ENCODE data around the gene COPA. TPM values are rescaled to one million over a fixed set of nuclear protein-coding genes. Genes with fewer than 3 reads are reported as not detected.

COPA gene
- total and polyA plus RNA-seq, 2 donors from 2014 or later: 50.1 to 160 TPM

- Histone ChIP-seq H3K27me3 (ENCODE audit: control insufficient read depth, insufficient read depth, low read length) (no peaks in the 10 kb centered on the region), H3K4me1 (ENCODE audit: control insufficient read depth in 2 of 3, insufficient read depth in 2 of 3, low read depth in 1 of 3, low read length in 3 of 3) (no peaks in the 10 kb centered on the region), H3K9ac (ENCODE audit: low read length in 3 of 3) (no peak overlapping the region), H3K36me3 (ENCODE audit: control insufficient read depth in 2 of 3, insufficient read depth in 3 of 3, low read length in 3 of 3) (peaks cover 31 to 71% (median 67%) of the 10 kb centered on the region in 3 donors), H3K27ac (ENCODE audit: low read depth in 2 of 2, low read length in 2 of 2) (no peak overlapping the region), H3K4me3 (ENCODE audit: low read length in 3 of 3) (no peak overlapping the region), H3K9me3 (ENCODE audit: control insufficient read depth in 2 of 3, insufficient read depth in 1 of 3, low read length in 3 of 3) (no peaks in the 10 kb centered on the region)
- no peak for FAIRE-seq
- intact Hi-C loops (cut with DNase I): no loop called here
- TF ChIP-seq, protein P1, sequence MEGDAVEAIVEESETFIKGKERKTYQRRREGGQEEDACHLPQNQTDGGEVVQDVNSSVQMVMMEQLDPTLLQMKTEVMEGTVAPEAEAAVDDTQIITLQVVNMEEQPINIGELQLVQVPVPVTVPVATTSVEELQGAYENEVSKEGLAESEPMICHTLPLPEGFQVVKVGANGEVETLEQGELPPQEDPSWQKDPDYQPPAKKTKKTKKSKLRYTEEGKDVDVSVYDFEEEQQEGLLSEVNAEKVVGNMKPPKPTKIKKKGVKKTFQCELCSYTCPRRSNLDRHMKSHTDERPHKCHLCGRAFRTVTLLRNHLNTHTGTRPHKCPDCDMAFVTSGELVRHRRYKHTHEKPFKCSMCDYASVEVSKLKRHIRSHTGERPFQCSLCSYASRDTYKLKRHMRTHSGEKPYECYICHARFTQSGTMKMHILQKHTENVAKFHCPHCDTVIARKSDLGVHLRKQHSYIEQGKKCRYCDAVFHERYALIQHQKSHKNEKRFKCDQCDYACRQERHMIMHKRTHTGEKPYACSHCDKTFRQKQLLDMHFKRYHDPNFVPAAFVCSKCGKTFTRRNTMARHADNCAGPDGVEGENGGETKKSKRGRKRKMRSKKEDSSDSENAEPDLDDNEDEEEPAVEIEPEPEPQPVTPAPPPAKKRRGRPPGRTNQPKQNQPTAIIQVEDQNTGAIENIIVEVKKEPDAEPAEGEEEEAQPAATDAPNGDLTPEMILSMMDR (IDR thresholded peaks at IDR 0.05; ENCODE audit: borderline replicate concordance, extremely low read depth, insufficient read depth): no peak
- no peak for DNase-seq
These were observed 9.5 kb upstream of the COPA start for GRCh38 chr1:160352555-160352954.

GRCh38 chr1:160351629-160352028, 8.6 kb upstream of the COPA start:
- no peaks in the 10 kb centered on the region for H3K27me3 ChIP-seq (ENCODE audit: control insufficient read depth, insufficient read depth, low read length)
- H3K36me3 ChIP-seq (ENCODE audit: control insufficient read depth in 2 of 3, insufficient read depth in 3 of 3, low read length in 3 of 3): peaks cover 31 to 65% (median 63%) of the 10 kb centered on the region in 3 donors
- H3K4me1 ChIP-seq (ENCODE audit: control insufficient read depth in 2 of 3, insufficient read depth in 2 of 3, low read depth in 1 of 3, low read length in 3 of 3): no peaks in the 10 kb centered on the region
- H3K4me3 ChIP-seq (ENCODE audit: low read length in 3 of 3): no peak overlapping the region
- H3K9me3 ChIP-seq (ENCODE audit: control insufficient read depth in 2 of 3, insufficient read depth in 1 of 3, low read length in 3 of 3): no peaks in the 10 kb centered on the region
- H3K9ac ChIP-seq (ENCODE audit: low read length in 3 of 3): no peak overlapping the region
- intact Hi-C loops (cut with DNase I): no loop called here
- DNase-seq: no peak
- no peak for FAIRE-seq
- H3K27ac ChIP-seq (ENCODE audit: low read depth in 2 of 2, low read length in 2 of 2): no peak overlapping the region
- TF ChIP-seq, protein P1 (IDR thresholded peaks at IDR 0.05; ENCODE audit: borderline replicate concordance, extremely low read depth, insufficient read depth): no peak

GRCh38 chr1:160346958-160347357, 3.9 kb upstream of the COPA start:
- no peaks in the 10 kb centered on the region for H3K27me3 ChIP-seq (ENCODE audit: control insufficient read depth, insufficient read depth, low read length)
- no peak overlapping the region for H3K9ac ChIP-seq (ENCODE audit: low read length in 3 of 3)
- H3K4me3 ChIP-seq (ENCODE audit: low read length in 3 of 3): no peak overlapping the region
- no peaks in the 10 kb centered on the region for H3K9me3 ChIP-seq (ENCODE audit: control insufficient read depth in 2 of 3, insufficient read depth in 1 of 3, low read length in 3 of 3)
- DNase-seq (no peak), FAIRE-seq (no peak)
- intact Hi-C loops (cut with DNase I): no loop called here
- peaks cover 12 to 26% (median 24%) of the 10 kb centered on the region in 3 donors for H3K36me3 ChIP-seq (ENCODE audit: control insufficient read depth in 2 of 3, insufficient read depth in 3 of 3, low read length in 3 of 3)
- TF ChIP-seq, protein P1 (IDR thresholded peaks at IDR 0.05; ENCODE audit: borderline replicate concordance, extremely low read depth, insufficient read depth): no peak
- H3K4me1 ChIP-seq (ENCODE audit: control insufficient read depth in 2 of 3, insufficient read depth in 2 of 3, low read depth in 1 of 3, low read length in 3 of 3): peaks cover 0 to 7% (median 2%) of the 10 kb centered on the region in 3 donors
- H3K27ac ChIP-seq (ENCODE audit: low read depth in 2 of 2, low read length in 2 of 2): no peak overlapping the region

DNA sequence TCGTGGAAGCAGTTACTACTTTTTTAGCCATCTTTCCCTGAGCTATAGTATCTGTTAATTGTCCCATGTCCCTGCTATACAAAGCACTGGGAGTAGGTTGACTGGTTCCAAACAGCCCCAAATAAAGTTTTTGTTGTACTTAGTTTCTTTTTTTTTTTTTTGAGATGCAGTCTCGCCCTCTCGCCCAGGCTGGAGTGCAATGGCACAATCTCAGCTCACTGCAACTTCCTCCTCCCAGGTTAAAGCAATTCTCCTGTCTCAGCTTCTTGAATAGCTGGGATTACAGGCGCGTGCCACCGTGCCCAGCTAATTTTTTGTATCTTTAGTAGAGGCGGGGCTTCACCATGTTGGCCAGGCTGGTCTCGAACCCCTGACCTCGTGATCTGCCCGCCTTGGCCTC, 3.4 kb upstream of the COPA start:
- intact Hi-C loops (cut with DNase I): no loop called here
- TF ChIP-seq, protein P1 (IDR thresholded peaks at IDR 0.05; ENCODE audit: borderline replicate concordance, extremely low read depth, insufficient read depth): no peak
- Histone ChIP-seq H3K27ac (ENCODE audit: low read depth in 2 of 2, low read length in 2 of 2) (no peak overlapping the region), H3K9me3 (ENCODE audit: control insufficient read depth in 2 of 3, insufficient read depth in 1 of 3, low read length in 3 of 3) (no peaks in the 10 kb centered on the region), H3K4me3 (ENCODE audit: low read length in 3 of 3) (no peak overlapping the region), H3K27me3 (ENCODE audit: control insufficient read depth, insufficient read depth, low read length) (no peaks in the 10 kb centered on the region), H3K36me3 (ENCODE audit: control insufficient read depth in 2 of 3, insufficient read depth in 3 of 3, low read length in 3 of 3) (peaks cover 11 to 23% (median 19%) of the 10 kb centered on the region in 3 donors), H3K9ac (ENCODE audit: low read length in 3 of 3) (no peak overlapping the region), H3K4me1 (ENCODE audit: control insufficient read depth in 2 of 3, insufficient read depth in 2 of 3, low read depth in 1 of 3, low read length in 3 of 3) (peaks cover 0 to 7% (median 2%) of the 10 kb centered on the region in 3 donors)
- DNase-seq (no peak), FAIRE-seq (no peak)
